A549 (cell line): Measurements from ENCODE around the gene EMID1.

ENCODE experiments used
- BHLHE40 ChIP-seq: IDR thresholded peaks from 2 replicates; pipeline ENCODE4 v1.6.1; 2012; ENCODE audit warnings: low read depth, low read length, inconsistent platforms
- CEBPB ChIP-seq, 2 experiments: fragments of >200 bp in 1 of 2; sonication (Bioruptor Twin) in 1 of 2; formaldehyde crosslinking in 1 of 2; IDR thresholded peaks; 2 replicates each; pipeline ENCODE4 v1.6.1; 2012 to 2016
- CHD2 ChIP-seq: fragments of 150-350 bp; IDR thresholded peaks from 2 replicates; pipeline ENCODE4 v1.6.1; 2014; ENCODE audit warnings: low read length; ENCODE audit not compliant: partially characterized antibody
- EP300 ChIP-seq, 2 experiments: fragments of >200 bp; sonication (Bioruptor Twin); formaldehyde crosslinking; IDR thresholded peaks; 2 replicates in 1 of 2; 3 replicates in 1 of 2; pipeline ENCODE4 v1.6.1; 2016 to 2017
- FOSB ChIP-seq: fragments of 250-450 bp; sonication (Bioruptor Pico); IDR thresholded peaks from 2 replicates; pipeline ENCODE4 v1.5.0; 2020; ENCODE audit warnings: mild to moderate bottlenecking, moderate library complexity
- JUNB ChIP-seq: fragments of >200 bp; sonication (Bioruptor Twin); formaldehyde crosslinking; IDR thresholded peaks from 2 replicates; pipeline ENCODE4 v1.6.1; 2016
- RAD21 ChIP-seq, 2 experiments: fragments of >200 bp in 1 of 2; sonication (Bioruptor Twin) in 1 of 2; formaldehyde crosslinking in 1 of 2; IDR thresholded peaks in 1 of 2; conservative IDR thresholded peaks in 1 of 2; 2 replicates in 1 of 2; 3 replicates in 1 of 2; pipeline ENCODE4 v1.6.1; 2012 to 2018; ENCODE audit warnings: inconsistent platforms in 1 of 2
- RCOR1 ChIP-seq: fragments of 150-350 bp; IDR thresholded peaks from 2 replicates; pipeline ENCODE4 v1.6.1; 2014; ENCODE audit warnings: antibody characterized with exemption, low read length, low read depth
- ZSCAN20 ChIP-seq: fragments of 250-450 bp; sonication (Bioruptor Pico); IDR thresholded peaks from 2 replicates; pipeline ENCODE4 v1.8.0; 2022; ENCODE audit warnings: mild to moderate bottlenecking, moderate library complexity
- TF ChIP-seq, protein P1 (sequence below): fragments of >200 bp; sonication (Bioruptor Twin); formaldehyde crosslinking; IDR thresholded peaks from 3 replicates; pipeline ENCODE4 v1.5.1; 2016
- TF ChIP-seq, protein P2 (sequence below): fragments of 200-600 bp; sonication (generic); IDR thresholded peaks from 2 replicates; pipeline ENCODE4 v1.6.1; 2016; ENCODE audit warnings: antibody characterized with exemption, mild to moderate bottlenecking, moderate library complexity
- TF ChIP-seq, protein P3 (sequence below): IDR thresholded peaks from 2 replicates; pipeline ENCODE4 v1.6.1; 2012; ENCODE audit warnings: low read depth, borderline replicate concordance
- TF ChIP-seq, protein P4 (sequence below): fragments of 450-650 bp; IDR thresholded peaks from 2 replicates; pipeline ENCODE4 v1.6.1; 2014; ENCODE audit warnings: antibody characterized with exemption
- TF ChIP-seq, protein P5 (sequence below): fragments of 150-350 bp; IDR thresholded peaks from 2 replicates; pipeline ENCODE4 v1.6.1; 2014; ENCODE audit warnings: low read depth, mild to moderate bottlenecking, low read length

DNA sequence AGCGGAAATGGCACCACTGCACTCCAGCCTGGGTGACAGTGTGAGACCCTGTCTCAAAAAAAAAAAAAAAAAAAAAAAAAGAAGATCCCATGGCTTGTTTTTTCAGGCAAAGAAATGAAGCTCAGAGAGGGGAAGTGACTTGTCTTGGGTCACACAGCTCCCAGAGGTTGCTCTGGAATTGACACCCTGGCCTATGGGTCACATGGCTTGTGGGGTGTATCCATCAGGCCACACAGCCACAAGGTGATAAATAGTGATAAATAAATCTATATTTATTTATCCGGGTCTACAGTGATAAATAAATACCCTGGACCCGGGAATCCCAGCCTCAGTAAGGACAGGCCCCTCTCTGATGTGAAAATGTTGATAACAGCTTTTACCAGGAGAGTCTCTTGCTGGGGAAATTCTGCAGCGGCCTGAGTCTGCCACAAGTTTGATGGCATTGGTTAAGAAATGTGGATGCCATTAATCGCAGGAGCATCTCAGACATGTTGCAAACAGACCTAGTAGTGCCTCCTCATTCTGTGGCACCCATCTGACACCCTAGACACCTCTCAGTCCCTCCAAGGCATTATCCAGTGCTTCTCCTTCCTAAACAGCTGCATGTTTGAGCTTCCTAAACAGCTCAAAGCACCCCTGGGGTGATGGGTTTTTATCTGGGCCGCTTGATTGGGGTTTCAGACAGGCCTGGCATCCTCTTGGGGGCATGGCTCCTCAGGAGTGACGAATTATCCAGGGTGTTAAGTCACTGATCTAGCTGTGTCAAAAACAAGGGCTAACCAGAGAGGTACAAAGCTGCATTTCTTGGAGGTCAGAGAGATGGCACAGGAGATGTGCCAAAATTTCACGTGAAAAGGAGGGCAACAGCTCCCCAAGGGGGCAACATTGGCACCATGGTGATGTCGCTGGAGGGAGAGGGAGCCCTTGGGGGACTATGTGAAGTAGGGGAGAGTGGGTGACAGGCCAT is 1.9 kb upstream of the EMID1 start:
- TF ChIP-seq, protein P1, sequence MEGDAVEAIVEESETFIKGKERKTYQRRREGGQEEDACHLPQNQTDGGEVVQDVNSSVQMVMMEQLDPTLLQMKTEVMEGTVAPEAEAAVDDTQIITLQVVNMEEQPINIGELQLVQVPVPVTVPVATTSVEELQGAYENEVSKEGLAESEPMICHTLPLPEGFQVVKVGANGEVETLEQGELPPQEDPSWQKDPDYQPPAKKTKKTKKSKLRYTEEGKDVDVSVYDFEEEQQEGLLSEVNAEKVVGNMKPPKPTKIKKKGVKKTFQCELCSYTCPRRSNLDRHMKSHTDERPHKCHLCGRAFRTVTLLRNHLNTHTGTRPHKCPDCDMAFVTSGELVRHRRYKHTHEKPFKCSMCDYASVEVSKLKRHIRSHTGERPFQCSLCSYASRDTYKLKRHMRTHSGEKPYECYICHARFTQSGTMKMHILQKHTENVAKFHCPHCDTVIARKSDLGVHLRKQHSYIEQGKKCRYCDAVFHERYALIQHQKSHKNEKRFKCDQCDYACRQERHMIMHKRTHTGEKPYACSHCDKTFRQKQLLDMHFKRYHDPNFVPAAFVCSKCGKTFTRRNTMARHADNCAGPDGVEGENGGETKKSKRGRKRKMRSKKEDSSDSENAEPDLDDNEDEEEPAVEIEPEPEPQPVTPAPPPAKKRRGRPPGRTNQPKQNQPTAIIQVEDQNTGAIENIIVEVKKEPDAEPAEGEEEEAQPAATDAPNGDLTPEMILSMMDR = no peak
- TF ChIP-seq, protein P2, sequence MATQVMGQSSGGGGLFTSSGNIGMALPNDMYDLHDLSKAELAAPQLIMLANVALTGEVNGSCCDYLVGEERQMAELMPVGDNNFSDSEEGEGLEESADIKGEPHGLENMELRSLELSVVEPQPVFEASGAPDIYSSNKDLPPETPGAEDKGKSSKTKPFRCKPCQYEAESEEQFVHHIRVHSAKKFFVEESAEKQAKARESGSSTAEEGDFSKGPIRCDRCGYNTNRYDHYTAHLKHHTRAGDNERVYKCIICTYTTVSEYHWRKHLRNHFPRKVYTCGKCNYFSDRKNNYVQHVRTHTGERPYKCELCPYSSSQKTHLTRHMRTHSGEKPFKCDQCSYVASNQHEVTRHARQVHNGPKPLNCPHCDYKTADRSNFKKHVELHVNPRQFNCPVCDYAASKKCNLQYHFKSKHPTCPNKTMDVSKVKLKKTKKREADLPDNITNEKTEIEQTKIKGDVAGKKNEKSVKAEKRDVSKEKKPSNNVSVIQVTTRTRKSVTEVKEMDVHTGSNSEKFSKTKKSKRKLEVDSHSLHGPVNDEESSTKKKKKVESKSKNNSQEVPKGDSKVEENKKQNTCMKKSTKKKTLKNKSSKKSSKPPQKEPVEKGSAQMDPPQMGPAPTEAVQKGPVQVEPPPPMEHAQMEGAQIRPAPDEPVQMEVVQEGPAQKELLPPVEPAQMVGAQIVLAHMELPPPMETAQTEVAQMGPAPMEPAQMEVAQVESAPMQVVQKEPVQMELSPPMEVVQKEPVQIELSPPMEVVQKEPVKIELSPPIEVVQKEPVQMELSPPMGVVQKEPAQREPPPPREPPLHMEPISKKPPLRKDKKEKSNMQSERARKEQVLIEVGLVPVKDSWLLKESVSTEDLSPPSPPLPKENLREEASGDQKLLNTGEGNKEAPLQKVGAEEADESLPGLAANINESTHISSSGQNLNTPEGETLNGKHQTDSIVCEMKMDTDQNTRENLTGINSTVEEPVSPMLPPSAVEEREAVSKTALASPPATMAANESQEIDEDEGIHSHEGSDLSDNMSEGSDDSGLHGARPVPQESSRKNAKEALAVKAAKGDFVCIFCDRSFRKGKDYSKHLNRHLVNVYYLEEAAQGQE = no peak
- no peak for TF ChIP-seq ZSCAN20
- TF ChIP-seq CEBPB (IDR thresholded peaks at IDR 0.05) = no peak
- no peak for TF ChIP-seq RAD21 (conservative IDR thresholded peaks at IDR 0.05 in 1 of 2, IDR thresholded peaks at IDR 0.05 in 1 of 2)
- no peak for TF ChIP-seq FOSB (CRISPR knock-in tag)
- TF ChIP-seq JUNB = no peak
- TF ChIP-seq EP300 (IDR thresholded peaks at IDR 0.05) = no peak
- TF ChIP-seq, protein P3, sequence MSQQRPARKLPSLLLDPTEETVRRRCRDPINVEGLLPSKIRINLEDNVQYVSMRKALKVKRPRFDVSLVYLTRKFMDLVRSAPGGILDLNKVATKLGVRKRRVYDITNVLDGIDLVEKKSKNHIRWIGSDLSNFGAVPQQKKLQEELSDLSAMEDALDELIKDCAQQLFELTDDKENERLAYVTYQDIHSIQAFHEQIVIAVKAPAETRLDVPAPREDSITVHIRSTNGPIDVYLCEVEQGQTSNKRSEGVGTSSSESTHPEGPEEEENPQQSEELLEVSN = no peak
- TF ChIP-seq, protein P4, sequence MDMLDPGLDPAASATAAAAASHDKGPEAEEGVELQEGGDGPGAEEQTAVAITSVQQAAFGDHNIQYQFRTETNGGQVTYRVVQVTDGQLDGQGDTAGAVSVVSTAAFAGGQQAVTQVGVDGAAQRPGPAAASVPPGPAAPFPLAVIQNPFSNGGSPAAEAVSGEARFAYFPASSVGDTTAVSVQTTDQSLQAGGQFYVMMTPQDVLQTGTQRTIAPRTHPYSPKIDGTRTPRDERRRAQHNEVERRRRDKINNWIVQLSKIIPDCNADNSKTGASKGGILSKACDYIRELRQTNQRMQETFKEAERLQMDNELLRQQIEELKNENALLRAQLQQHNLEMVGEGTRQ = no peak
- no peak for TF ChIP-seq RCOR1
- no peak for TF ChIP-seq BHLHE40
- TF ChIP-seq, protein P5, sequence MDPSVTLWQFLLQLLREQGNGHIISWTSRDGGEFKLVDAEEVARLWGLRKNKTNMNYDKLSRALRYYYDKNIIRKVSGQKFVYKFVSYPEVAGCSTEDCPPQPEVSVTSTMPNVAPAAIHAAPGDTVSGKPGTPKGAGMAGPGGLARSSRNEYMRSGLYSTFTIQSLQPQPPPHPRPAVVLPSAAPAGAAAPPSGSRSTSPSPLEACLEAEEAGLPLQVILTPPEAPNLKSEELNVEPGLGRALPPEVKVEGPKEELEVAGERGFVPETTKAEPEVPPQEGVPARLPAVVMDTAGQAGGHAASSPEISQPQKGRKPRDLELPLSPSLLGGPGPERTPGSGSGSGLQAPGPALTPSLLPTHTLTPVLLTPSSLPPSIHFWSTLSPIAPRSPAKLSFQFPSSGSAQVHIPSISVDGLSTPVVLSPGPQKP = no peak
- TF ChIP-seq CHD2 = no peak
